ENCODE results near the gene BCL2L2. TPM values are rescaled to one million over a fixed set of nuclear protein-coding genes. Genes with fewer than 3 reads are reported as not detected.

Gene BCL2L2
- total and polyA plus RNA-seq, 10 of the 15 experiments (the other 5 are each of a cell fraction or from before 2014, with no cell fraction given): 1.4 to 14.7 (median 7.1) TPM

DNA sequence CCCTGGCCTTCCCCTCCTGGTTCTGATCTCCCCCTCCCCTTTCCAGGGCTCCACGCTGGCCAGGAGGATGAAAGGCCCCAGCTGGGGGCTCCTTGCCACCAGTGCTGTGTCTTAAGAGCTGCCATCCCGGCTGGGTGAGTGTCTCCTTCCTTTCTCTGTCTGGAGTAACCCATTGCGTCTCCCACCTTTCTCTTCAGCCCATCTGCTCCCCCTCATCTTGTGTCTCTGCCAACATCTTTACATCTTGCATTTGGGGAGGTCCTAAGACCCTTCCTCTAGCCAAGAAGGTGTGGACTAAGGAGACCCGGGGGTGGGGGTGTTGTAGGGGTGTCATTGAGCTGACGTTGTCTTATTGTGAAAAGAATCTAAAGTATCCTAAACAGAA, 505 bp downstream of the BCL2L2 start:
- H3K9me3 ChIP-seq (replicated peaks; ENCODE audit: control insufficient read depth, insufficient read depth, low read length): no peaks in the 10 kb centered on the region
- 23% methylated on average over 5 of the region's 5 CpGs for WGBS (ENCODE audit: insufficient coverage, insufficient replicate concordance, low lambda C conversion rate, missing lambda C conversion rate)
- ChIA-PET RAD21 (ENCODE audit: unreplicated experiment) (interaction anchor here (0.6 to 8.7 kb wide), 4 partner anchors 15 to 745 kb away, joined by 3 to 103 read pairs (median 3); partner anchors contain the start of gene PABPN1), CTCF (interaction anchor here (1.0 to 4.5 kb wide), 5 partner anchors 10 to 161 kb away, joined by 3 to 37 read pairs (median 9); partner anchors contain the start of gene PABPN1), SMC1A (ENCODE audit: uncharacterized antibody, unreplicated experiment) (interaction anchor here (0.8 to 2.3 kb wide), 4 partner anchors 10 to 21 kb away, joined by 3 to 17 read pairs (median 4); partner anchors contain the start of genes HOMEZ and PABPN1), POLR2A (interaction anchor here (0.6 to 3.7 kb wide), 4 partner anchors 10 to 376 kb away, joined by 3 to 55 read pairs (median 7); partner anchors contain the start of genes HOMEZ and PABPN1)
- in situ Hi-C loops (cut with MboI): loop anchor here (10.0 to 25.0 kb wide), 2 partner anchors 805 to 1128 kb away; partner anchors contain the start of genes DCAF11 and NRL
- no peaks in the 10 kb centered on the region for H3K27me3 ChIP-seq (replicated peaks in 1 of 2; ENCODE audit: control insufficient read depth in 2 of 2, insufficient read depth in 2 of 2, low read length in 1 of 2)
- peak overlapping the region; percentile 91 for H3K27ac ChIP-seq (ENCODE audit: control insufficient read depth, insufficient read depth)
- peaks cover 27% of the 10 kb centered on the region for H3K79me2 ChIP-seq (ENCODE audit: control insufficient read depth, insufficient read depth, low read length)
- DNase-seq (ENCODE audit: low read depth, low spot score) (no peak), ATAC-seq (no peak), FAIRE-seq (no peak)
- H3K4me3 ChIP-seq: peak overlapping the region; percentile 100
- H3K36me3 ChIP-seq (ENCODE audit: control insufficient read depth in 2 of 2, insufficient read depth in 2 of 2, low read length in 1 of 2): no peaks in the 10 kb centered on the region; a peak in 1 of 4 replicates
- H3K4me1 ChIP-seq (ENCODE audit: control insufficient read depth, insufficient read depth, low read length): peaks cover 20% of the 10 kb centered on the region
- intact Hi-C loops (cut with micrococcal nuclease; ENCODE audit: unreplicated experiment): no loop called here
- no peaks in the 10 kb centered on the region for H4K20me1 ChIP-seq (ENCODE audit: control insufficient read depth, insufficient read depth)
- peak overlapping the region; percentile 80 for H3K4me2 ChIP-seq (ENCODE audit: control insufficient read depth, insufficient read depth)
- TF ChIP-seq, protein P1, sequence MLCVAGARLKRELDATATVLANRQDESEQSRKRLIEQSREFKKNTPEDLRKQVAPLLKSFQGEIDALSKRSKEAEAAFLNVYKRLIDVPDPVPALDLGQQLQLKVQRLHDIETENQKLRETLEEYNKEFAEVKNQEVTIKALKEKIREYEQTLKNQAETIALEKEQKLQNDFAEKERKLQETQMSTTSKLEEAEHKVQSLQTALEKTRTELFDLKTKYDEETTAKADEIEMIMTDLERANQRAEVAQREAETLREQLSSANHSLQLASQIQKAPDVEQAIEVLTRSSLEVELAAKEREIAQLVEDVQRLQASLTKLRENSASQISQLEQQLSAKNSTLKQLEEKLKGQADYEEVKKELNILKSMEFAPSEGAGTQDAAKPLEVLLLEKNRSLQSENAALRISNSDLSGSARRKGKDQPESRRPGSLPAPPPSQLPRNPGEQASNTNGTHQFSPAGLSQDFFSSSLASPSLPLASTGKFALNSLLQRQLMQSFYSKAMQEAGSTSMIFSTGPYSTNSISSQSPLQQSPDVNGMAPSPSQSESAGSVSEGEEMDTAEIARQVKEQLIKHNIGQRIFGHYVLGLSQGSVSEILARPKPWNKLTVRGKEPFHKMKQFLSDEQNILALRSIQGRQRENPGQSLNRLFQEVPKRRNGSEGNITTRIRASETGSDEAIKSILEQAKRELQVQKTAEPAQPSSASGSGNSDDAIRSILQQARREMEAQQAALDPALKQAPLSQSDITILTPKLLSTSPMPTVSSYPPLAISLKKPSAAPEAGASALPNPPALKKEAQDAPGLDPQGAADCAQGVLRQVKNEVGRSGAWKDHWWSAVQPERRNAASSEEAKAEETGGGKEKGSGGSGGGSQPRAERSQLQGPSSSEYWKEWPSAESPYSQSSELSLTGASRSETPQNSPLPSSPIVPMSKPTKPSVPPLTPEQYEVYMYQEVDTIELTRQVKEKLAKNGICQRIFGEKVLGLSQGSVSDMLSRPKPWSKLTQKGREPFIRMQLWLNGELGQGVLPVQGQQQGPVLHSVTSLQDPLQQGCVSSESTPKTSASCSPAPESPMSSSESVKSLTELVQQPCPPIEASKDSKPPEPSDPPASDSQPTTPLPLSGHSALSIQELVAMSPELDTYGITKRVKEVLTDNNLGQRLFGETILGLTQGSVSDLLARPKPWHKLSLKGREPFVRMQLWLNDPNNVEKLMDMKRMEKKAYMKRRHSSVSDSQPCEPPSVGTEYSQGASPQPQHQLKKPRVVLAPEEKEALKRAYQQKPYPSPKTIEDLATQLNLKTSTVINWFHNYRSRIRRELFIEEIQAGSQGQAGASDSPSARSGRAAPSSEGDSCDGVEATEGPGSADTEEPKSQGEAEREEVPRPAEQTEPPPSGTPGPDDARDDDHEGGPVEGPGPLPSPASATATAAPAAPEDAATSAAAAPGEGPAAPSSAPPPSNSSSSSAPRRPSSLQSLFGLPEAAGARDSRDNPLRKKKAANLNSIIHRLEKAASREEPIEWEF (IDR thresholded peaks at IDR 0.05; ENCODE audit: insufficient replicate concordance, low read depth, low read length): no peak
- TF ChIP-seq, protein P2, sequence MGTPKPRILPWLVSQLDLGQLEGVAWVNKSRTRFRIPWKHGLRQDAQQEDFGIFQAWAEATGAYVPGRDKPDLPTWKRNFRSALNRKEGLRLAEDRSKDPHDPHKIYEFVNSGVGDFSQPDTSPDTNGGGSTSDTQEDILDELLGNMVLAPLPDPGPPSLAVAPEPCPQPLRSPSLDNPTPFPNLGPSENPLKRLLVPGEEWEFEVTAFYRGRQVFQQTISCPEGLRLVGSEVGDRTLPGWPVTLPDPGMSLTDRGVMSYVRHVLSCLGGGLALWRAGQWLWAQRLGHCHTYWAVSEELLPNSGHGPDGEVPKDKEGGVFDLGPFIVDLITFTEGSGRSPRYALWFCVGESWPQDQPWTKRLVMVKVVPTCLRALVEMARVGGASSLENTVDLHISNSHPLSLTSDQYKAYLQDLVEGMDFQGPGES (IDR thresholded peaks at IDR 0.05): no peak
- TSS peak; percentile 54 for BruUV-seq (replicated peaks)
- peak overlapping the region; percentile 97 for H3K9ac ChIP-seq (ENCODE audit: control insufficient read depth, insufficient read depth, low read length)
- H2AFZ ChIP-seq (ENCODE audit: control insufficient read depth, low read depth, low read length): peak overlapping the region; percentile 53

Measured in GM12878 (cell line).